BE2C (cell line): ENCODE data around the gene PCCA.

Experiments used
- DNase-seq: peaks from one replicate; pipeline ENCODE4 v3.0.0-alpha.2; 2020
- H3K27me3 ChIP-seq: fragments of 250-450 bp; sonication (Bioruptor Pico); 2 replicates; pipeline ENCODE4 v1.5.1; 2020; ENCODE audit warnings: mild to moderate bottlenecking
- H3K36me3 ChIP-seq: fragments of 250-450 bp; sonication (Bioruptor Pico); 2 replicates; pipeline ENCODE4 v1.5.1; 2020; ENCODE audit warnings: mild to moderate bottlenecking
- H3K4me1 ChIP-seq: fragments of 250-450 bp; sonication (Bioruptor Pico); 2 replicates; pipeline ENCODE4 v1.5.1; 2020
- H3K4me3 ChIP-seq: 2 replicates; pipeline ENCODE4 v1.5.1; 2011; ENCODE audit warnings: low read depth, low read length
- H3K9me3 ChIP-seq: fragments of 250-450 bp; sonication (Bioruptor Pico); 2 replicates; pipeline ENCODE4 v1.5.1; 2020
- TF ChIP-seq, protein P1 (sequence below): IDR thresholded peaks from 2 replicates; pipeline ENCODE4 v1.5.1; 2012; ENCODE audit warnings: mild to moderate bottlenecking, low read depth, low read length

PCCA gene

DNA sequence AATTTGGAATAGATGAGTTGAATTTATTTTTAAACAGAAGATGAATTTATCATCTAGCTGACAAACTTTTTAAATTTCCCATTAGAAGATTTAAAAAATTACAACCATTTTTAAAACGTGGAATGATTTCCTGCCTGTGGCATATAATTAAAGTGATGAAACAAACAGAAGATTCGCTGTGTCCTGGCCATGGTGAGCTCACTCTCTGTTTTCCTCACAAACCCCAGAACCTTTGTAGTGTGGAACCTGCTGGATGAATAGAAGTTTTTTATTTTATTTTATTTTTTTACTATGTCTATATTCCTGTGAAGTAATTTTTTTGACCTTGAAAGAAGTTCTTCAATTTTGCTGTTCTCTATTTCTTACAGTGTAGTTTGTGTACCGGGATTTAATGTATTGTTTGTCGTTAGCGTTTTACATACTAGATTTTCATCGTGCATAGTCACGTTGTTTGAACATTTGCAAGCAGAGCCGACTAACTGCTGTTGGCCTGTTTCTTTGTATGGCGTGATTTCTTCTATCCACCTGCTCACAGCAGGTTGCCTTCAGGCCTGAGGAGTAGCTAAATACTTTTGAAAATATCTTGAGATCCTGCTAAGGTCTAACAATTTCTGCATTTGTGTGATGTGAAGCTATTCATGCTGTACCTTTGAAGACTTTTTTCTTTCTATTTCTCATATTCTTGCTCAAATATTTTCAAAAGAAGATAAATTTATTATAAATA lies 350.5 kb downstream of the PCCA start:
- Histone ChIP-seq H3K4me3 (no peak overlapping the region), H3K9me3 (no peaks in the 10 kb centered on the region), H3K36me3 (no peaks in the 10 kb centered on the region), H3K4me1 (no peaks in the 10 kb centered on the region), H3K27me3 (no peaks in the 10 kb centered on the region)
- no peak for DNase-seq
- TF ChIP-seq, protein P1, sequence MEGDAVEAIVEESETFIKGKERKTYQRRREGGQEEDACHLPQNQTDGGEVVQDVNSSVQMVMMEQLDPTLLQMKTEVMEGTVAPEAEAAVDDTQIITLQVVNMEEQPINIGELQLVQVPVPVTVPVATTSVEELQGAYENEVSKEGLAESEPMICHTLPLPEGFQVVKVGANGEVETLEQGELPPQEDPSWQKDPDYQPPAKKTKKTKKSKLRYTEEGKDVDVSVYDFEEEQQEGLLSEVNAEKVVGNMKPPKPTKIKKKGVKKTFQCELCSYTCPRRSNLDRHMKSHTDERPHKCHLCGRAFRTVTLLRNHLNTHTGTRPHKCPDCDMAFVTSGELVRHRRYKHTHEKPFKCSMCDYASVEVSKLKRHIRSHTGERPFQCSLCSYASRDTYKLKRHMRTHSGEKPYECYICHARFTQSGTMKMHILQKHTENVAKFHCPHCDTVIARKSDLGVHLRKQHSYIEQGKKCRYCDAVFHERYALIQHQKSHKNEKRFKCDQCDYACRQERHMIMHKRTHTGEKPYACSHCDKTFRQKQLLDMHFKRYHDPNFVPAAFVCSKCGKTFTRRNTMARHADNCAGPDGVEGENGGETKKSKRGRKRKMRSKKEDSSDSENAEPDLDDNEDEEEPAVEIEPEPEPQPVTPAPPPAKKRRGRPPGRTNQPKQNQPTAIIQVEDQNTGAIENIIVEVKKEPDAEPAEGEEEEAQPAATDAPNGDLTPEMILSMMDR, result no peak

DNA sequence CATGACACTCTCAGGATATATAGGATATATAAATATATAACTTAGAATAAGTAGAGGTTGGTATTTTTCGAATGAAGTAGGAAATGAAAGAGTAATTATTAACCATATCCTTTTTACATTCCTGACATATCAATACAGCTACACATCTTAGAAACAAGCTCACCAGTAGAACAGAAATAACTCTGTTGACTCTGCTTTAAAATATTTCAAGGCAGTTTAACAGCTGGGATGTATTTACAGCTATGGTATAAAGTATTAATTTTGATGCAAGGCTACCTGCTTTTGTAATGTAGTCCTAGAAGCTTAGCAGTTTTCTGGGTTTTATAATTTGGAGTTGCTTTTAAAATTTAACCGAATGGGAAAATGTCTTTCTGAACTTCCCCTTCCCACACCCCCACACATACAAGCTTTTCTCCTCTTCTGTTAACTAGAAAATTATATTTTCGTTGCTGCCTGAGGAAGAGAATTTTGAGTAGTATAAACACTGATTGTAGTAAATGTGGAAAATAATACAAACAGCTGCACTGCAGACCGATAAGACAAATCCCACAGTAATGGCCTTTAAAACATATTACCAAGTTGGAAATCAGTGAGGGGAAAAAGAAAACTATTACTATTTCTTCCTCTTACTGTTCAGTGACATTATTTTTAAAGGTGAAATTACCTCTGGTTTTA lies 352.0 kb downstream of the PCCA start:
- H3K36me3 ChIP-seq, result no peaks in the 10 kb centered on the region
- no peak overlapping the region for H3K4me3 ChIP-seq
- no peaks in the 10 kb centered on the region for H3K27me3 ChIP-seq
- TF ChIP-seq, protein P1, result no peak
- no peaks in the 10 kb centered on the region for H3K4me1 ChIP-seq
- no peaks in the 10 kb centered on the region for H3K9me3 ChIP-seq
- DNase-seq, result no peak

DNA sequence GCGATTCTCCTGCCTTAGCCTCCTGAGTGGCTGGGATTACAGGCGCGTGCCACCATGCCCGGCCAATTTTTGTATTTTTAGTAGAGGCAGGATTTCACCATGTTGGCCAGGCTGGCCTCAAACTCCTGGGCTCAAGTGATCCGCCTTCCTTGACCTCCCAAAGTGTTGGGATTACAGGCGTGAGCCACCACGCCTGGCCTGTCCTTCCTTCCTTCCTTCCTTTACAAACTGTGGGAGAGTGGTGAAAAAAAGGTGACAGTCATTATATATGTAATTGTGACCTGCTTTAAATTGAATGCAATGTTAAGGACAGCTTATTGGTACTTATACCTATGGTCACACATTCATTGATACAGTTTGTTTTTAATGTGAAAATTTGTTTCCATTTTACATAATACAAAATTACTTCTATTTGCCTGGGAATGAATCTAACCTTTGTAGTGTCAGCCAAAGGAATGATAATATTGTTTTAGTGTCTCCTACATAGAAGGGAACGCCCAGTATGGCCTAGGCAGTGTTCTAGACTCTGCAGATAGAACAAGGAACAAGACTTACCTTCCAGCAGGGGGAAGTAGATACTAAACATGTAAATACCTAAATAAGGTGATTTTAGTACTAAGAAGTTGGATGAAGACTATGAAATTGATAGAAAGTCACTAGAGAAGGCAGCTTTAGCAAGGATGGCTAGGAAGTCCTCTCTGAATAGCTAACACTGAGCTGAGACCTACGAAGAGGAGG lies 353.4 kb downstream of the PCCA start:
- H3K36me3 ChIP-seq, result no peaks in the 10 kb centered on the region
- no peaks in the 10 kb centered on the region for H3K27me3 ChIP-seq
- no peaks in the 10 kb centered on the region for H3K4me1 ChIP-seq
- no peaks in the 10 kb centered on the region for H3K9me3 ChIP-seq
- DNase-seq, result no peak
- no peak overlapping the region for H3K4me3 ChIP-seq
- TF ChIP-seq, protein P1, result no peak

DNA sequence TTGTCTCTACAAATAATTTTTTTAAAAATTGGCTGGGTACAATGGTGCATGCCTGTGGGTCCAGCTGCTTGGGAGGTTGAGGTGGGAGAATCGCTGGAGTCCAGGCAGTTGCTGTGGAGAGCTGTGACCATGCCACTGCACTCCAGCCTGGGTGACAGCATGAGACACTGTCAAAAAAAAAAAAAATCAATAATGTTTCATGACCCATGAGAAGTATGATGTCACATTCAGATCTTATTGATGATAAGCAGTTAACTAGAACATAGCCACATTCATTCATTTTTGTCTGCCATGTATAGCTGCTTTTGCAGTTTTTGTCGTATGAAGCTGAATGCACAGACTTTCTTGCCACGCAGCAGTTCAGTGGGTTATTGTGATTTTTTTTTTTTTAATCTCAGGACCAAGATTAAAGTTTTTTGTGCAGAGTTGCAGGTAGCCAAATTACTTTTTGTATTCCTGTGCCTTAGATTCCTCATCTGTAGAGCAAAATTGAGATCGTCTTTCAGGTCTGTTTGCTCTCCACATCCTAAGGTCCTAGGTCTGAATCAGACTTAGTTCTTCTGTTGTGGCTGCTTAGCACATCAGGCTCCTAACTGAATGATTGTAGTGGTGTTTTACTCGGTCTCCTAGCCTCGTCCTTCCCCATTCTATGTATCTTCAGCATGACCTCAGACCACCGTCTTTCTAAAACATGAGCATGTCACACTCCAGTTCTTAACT lies 354.5 kb downstream of the PCCA start:
- DNase-seq, result no peak
- Histone ChIP-seq H3K4me1 (no peaks in the 10 kb centered on the region), H3K9me3 (no peaks in the 10 kb centered on the region), H3K36me3 (no peaks in the 10 kb centered on the region), H3K27me3 (no peaks in the 10 kb centered on the region), H3K4me3 (no peak overlapping the region)
- TF ChIP-seq, protein P1, result no peak

DNA sequence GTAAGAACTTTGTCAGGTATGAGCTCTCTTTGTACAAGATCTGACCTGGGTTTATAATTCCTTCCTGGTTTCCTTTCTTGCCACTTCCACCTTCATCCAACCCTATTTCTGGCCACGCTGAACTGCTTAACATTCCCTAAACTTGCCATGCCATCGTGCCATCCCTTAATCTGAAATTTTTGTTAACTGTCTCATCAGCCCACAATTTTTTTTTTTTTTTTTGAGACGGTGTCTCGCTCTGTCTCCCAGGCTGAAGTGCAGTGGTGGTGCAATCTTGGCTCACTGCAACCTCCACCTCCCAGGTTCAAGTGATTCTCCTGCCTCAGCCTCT lies 355.1 kb downstream of the PCCA start:
- Histone ChIP-seq H3K36me3 (no peaks in the 10 kb centered on the region), H3K9me3 (no peaks in the 10 kb centered on the region), H3K4me1 (no peaks in the 10 kb centered on the region), H3K4me3 (no peak overlapping the region), H3K27me3 (no peaks in the 10 kb centered on the region)
- TF ChIP-seq, protein P1, result no peak
- DNase-seq, result no peak
